Activated T-helper 9 cell treated with anti-CD3 and anti-CD28 coated beads, Interleukin-2, amount 50 U/mL, for 16 hours (primary cell): ENCODE data around the gene DCUN1D3.
"Not testable (repeated sequence)": the region's sequence is repeated elsewhere in the genome, so short reads cannot be mapped to it uniquely, and the experiment has no call there.

ENCODE experiments used
- DNase-seq: peaks from one replicate; pipeline ENCODE4 v3.0.0-alpha.2; 2020; ENCODE audit warnings: low read depth

Gene DCUN1D3

DNA sequence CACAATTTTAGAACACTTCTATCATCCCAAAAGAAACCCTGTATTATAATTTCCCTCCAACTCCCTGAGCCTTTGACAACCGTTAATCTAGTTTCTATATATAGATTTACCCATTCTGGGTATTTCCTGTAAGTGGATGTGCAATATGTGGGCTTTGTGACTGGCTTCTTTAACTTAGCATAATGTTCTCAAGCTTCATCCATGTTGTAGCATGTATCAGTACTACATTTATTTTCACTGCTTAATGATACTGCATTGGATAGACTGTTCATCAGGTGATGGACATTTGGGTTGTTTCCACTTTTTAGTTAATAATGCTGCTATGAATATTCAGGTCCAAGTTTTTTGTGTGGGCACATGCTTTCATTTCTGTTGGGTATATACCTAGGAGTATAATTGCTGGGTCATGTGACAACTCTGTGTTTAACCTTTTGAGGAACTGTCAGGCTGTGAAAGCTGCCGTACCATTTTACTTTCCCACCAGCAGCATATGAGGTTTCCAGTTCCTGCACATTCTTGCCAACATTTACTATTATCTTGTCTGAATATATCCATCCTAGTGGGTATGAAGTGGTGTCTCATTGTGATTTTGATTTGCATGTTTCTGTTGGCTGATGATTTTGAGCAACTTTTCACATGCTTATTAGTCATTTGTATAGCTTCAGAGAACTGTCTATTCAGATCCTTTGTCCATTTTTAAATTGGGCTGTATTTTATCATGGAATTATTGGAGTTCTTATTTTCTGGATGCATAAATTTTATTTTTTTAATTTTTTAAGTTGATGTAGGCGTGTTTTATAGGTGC lies 77.4 kb downstream of the DCUN1D3 start:
- no peak for DNase-seq

DNA sequence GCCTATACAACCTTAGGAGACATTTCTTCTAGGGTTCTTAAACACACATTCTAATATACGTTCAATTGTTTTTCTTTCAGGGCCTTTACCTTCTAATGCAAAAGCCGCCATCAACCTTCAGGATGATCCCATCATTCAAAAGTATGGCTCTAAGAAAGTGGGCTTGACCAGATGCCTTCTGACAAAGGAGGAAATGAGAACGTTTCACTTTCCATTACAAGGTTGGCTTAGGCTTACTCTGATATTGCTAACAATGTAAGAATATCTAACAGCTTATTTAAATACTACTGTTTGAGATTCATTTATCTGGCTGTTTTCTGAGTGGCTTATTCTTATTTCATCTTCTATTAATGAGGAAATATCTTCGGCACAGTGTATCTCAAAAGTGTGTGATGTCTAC lies 78.5 kb downstream of the DCUN1D3 start:
- DNase-seq, result no peak

DNA sequence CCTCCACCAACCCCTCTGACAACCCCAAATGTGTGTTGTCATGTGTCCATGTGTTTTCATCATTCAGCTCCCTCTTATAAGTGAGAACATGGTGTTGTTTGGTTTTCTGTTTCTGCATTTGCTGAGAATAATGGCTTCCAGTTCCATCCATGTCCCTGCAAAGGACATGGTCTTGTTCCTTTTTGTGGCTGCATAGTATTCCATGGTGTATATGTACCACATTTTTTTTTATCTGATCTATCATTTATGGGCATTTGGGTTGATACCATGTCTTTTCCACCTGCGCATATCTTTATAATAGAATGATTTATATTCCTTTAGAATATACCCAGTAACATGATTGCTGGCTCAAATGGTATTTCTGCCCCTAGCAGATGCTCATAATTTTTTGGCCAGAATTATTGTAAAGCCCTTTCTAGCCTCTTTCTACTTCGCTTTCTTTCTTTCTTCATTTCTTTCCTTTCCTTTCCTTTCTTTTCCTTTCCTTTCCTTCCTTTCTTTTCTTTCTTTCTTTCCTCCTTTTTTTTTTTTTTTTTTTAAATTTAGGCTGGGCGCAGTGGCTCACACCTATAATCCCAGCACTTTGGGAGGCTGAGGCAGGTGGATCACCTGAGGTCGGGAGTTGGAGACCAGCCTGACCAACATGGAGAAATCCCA lies 81.1 kb downstream of the DCUN1D3 start:
- DNase-seq, result no peak

DNA sequence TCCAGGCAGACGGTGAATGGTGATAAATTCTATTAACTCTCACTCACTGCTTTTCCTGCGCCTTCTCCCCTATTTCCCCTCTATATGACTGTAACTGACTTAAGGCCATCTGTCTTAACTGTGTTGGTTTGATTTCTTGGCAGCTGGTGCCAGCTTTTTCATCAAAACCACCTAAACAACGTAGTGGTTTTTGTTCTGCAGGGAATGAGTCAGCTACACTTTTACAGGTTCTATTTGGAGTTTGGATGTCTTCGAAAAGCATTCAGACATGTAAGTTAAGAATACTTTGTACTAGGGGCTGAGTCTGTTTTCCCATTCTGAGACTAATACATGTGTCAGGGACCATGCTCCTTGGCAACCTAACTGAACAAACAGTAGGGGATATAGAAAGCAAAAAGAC lies 85.4 kb downstream of the DCUN1D3 start:
- DNase-seq, result no peak

DNA sequence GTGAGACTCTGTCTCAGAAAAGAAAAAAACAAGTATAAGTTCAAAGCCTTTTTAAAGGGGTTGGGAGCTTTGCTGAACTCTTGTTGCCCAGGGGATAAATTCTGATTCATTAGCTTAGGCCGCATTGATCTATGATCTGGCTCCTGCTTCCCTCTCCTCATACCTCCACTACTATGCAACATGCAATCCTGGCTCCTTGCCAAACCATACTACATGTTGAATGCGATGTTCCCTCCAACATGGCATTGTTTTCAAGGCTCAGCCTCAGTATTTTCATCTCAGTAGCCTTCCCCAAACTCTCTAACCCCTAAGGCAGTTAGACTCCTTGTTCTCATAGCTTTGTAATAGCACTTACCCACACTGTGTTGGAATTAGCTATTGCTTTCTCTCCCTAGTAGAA lies 87.6 kb downstream of the DCUN1D3 start:
- no peak for DNase-seq

DNA sequence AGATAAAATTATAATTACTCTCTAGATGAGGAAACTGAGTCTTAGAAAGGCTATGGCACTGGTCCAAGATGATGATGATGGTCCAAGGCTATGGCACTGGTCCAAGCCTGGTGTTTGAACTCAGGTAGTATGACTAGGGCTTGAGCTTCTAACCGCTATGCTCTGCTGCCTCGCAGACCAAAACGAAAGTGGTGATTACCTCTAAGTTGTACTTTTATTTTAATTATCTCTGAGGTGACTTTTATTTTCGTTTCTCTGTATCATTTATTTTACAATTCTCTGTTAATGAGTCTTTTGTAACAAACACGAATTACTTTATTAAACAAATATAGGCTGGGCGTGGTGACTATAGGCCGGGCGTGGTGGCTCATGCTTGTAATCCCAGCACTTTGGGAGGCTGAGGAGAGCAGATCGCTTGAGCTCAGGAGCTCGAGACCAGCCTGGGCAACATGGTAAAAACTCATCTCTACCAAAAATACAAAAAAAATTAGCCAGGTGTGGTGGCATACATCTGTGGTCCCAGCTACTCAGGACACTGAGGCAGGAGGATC lies 88.2 kb downstream of the DCUN1D3 start:
- no peak for DNase-seq

DNA sequence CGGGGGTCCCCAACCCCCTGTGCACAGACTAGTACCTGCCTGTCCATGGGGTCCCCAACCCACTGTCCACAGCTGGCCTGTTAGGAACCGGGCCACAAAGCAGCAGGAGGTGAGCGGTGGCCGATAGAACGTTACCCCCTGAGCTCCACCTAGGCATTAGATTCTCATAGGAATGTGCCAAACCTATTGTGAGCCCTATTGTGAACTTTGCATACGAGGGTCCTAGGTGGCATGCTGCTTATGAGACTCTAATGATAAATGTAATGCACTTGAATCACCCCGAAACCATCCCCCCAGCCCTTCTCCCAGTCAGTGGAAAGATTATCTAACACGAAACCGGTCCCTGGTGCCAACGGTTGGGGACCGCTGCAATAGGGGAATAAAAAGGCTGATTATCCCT lies 92.3 kb downstream of the DCUN1D3 start:
- no peak for DNase-seq

DNA sequence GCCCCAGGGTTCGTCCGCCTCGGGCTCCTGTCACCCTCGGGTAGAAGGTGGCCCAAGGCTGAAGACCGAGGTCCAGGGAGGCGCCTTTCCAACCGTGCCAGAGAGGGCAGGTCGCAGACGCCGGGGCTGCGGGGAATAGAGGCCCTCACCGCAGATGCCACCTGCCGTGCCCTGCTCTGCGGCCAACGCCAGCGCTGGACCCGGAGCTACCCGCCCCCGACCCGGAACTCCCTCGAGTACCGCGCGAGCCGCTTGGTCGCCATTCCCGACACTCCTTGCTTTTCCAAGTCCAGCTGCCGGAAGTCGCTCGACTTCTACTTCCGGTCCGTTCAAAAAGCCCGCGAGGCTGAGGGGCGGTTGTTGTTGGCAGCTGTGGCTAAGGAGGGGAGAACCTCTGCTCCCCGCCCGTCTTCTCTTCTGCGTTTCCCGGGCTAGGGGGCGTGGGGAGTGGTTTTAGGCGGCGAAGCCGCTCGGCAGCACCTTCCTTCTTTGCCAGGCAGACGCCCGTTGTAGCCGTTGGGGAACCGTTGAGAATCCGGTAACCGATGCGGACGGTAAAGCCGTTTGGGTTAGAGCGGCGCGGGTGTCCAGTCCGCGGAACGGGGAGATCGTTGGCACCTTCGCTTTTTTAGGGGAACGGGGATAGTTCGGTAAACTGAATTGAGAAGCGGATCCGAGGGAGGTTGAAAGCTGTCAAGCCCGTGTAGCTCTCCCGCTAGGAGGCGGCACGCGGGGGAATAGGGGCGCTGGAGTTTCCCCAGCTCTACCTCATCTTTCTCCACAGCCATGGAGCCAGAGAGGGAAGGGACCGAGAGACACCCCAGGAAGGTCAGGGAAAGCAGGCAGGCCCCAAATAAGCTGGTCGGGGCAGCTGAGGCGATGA lies 93.7 kb downstream of the DCUN1D3 start, which contains the start of the genes ERI2 and REXO5:
Gene ERI2 (minus strand): TSS at position 305 of the 883 bp plus-strand sequence. CDS start 42 bp downstream, at position 263.
Gene REXO5 (plus strand): TSS at position 360 of the 883 bp plus-strand sequence. CDS start 427 bp downstream, at position 787.
- DNase-seq, result peak; percentile 64

DNA sequence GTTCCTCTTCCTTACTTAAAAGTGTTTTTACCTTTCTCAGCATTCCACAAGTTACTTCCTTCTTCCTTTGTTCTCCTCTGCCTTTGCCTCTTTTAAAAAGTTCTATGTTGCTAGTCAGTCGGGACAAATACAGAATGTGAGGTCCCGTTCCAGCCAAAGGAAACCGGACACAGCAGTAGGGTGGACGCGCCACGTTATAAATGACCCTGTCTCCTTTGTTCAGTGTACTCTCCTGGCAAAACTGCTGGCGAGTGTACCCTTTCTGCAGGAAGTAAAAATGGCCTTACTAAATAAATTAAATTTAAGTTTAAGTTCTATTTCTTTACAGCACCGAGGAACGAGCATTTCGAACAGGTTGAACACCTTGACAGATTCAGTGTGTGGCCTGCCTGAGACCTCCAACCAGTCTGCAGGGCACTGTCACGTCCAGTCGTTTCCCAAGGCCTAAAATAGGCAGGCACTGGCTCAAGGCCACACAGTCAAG lies 94.4 kb downstream of the DCUN1D3 start:
- not testable (repeated sequence) for DNase-seq
